ENCODE data around the gene DSCAML1.

The DSCAML1 gene, protein sequence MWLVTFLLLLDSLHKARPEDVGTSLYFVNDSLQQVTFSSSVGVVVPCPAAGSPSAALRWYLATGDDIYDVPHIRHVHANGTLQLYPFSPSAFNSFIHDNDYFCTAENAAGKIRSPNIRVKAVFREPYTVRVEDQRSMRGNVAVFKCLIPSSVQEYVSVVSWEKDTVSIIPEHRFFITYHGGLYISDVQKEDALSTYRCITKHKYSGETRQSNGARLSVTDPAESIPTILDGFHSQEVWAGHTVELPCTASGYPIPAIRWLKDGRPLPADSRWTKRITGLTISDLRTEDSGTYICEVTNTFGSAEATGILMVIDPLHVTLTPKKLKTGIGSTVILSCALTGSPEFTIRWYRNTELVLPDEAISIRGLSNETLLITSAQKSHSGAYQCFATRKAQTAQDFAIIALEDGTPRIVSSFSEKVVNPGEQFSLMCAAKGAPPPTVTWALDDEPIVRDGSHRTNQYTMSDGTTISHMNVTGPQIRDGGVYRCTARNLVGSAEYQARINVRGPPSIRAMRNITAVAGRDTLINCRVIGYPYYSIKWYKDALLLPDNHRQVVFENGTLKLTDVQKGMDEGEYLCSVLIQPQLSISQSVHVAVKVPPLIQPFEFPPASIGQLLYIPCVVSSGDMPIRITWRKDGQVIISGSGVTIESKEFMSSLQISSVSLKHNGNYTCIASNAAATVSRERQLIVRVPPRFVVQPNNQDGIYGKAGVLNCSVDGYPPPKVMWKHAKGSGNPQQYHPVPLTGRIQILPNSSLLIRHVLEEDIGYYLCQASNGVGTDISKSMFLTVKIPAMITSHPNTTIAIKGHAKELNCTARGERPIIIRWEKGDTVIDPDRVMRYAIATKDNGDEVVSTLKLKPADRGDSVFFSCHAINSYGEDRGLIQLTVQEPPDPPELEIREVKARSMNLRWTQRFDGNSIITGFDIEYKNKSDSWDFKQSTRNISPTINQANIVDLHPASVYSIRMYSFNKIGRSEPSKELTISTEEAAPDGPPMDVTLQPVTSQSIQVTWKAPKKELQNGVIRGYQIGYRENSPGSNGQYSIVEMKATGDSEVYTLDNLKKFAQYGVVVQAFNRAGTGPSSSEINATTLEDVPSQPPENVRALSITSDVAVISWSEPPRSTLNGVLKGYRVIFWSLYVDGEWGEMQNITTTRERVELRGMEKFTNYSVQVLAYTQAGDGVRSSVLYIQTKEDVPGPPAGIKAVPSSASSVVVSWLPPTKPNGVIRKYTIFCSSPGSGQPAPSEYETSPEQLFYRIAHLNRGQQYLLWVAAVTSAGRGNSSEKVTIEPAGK (N-terminal part only)

DNA sequence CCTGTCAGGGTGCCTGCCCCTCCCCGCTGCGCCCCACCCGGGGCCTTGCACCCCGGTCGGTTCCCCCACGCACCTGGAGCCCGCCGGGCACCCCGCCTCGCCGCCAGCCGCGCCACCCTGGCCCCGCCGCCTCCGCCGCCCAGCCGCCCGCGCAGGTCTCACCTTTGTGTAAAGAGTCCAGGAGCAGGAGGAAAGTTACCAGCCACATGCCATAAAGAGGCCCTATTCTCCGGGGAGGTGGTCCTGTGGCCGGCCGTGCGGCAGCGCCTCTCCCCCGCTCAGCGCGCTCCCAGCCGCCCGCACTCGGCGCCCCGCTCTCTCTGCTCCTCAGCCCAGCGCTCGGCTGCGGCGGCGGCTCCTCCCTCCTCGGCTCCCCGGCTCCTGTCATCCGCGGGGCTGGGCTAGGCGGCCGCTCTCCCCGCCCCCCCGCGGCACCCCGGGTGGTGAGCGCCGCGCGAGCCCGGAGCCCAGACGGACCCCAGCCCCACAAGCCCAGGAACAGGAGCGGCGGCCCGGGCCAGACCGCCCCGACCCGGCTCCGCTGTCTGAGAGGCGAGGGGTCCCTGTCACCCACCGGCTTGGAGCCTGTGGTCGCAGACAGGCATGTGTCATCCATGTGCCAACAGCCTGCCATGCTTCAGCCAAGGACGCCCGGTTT is at the start of gene DSCAML1:
Gene DSCAML1, minus strand, starts transcription at position 345 of the 658 bp plus-strand sequence. Its CDS starts 137 bp downstream, at position 208.
- Histone ChIP-seq H3K4me1 (ENCODE audit: control insufficient read depth, insufficient read depth, low read length) (peaks cover 13% of the 10 kb centered on the region), H3K9ac (ENCODE audit: low read depth, low read length) (no peak within 1 kb of the TSS), H3K27me3 (ENCODE audit: control insufficient read depth, insufficient read depth, low read length) (peaks cover 75% of the 10 kb centered on the region), H3K9me3 (ENCODE audit: control insufficient read depth, insufficient read depth, low read length) (no peaks in the 10 kb centered on the region), H3K36me3 (ENCODE audit: control insufficient read depth, insufficient read depth, low read length) (no peaks in the 10 kb centered on the region), H3K27ac (ENCODE audit: low read depth, low read length) (no peak within 1 kb of the TSS), H3K4me3 (ENCODE audit: low read depth, low read length) (peak within 1 kb of the TSS; percentile 63)

DNA sequence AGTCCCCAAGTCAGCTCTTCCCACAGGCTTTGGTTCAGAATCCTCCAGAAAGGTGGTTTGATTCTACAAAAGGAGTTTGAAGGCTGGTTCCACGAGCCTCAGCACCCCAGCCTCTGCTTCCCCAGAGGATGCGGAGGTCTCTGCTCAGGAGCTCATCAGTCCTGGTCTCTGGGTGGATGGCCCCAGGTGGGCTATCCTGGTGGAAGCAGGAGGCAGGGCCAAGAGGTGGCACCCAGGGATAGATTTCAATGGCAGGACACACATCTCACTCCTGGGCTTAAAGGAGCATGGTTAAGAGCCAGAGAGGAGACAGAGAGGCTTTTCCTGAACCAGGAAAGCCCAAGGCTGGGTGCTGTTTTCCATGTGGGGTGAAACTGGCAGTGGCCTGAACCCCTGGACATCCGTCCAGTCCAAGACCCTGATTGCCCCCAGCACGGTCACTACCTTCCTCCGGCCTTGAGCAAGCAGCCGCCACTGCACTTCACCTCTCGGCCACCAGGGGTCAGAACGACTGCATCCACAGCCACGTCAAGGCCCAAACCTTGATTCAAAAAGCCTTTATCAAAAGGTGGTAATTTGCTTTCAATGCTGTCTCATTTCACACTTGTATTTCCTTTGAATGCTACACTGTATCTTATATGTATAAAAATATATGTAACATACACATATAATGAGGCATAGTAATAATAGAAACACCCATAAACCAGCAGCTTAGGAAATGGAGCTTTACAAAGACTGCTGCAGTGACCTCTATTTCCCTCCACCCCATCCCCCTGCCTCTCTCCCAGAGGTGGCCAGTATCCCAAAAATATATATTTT is 46.9 kb upstream of the DSCAML1 start:
- Histone ChIP-seq H3K27ac (ENCODE audit: low read depth, low read length) (no peak overlapping the region), H3K4me1 (ENCODE audit: control insufficient read depth, insufficient read depth, low read length) (no peaks in the 10 kb centered on the region), H3K9ac (ENCODE audit: low read depth, low read length) (no peak overlapping the region), H3K36me3 (ENCODE audit: control insufficient read depth, insufficient read depth, low read length) (no peaks in the 10 kb centered on the region), H3K9me3 (ENCODE audit: control insufficient read depth, insufficient read depth, low read length) (no peaks in the 10 kb centered on the region), H3K4me3 (ENCODE audit: low read depth, low read length) (no peak overlapping the region), H3K27me3 (ENCODE audit: control insufficient read depth, insufficient read depth, low read length) (no peaks in the 10 kb centered on the region)

DNA sequence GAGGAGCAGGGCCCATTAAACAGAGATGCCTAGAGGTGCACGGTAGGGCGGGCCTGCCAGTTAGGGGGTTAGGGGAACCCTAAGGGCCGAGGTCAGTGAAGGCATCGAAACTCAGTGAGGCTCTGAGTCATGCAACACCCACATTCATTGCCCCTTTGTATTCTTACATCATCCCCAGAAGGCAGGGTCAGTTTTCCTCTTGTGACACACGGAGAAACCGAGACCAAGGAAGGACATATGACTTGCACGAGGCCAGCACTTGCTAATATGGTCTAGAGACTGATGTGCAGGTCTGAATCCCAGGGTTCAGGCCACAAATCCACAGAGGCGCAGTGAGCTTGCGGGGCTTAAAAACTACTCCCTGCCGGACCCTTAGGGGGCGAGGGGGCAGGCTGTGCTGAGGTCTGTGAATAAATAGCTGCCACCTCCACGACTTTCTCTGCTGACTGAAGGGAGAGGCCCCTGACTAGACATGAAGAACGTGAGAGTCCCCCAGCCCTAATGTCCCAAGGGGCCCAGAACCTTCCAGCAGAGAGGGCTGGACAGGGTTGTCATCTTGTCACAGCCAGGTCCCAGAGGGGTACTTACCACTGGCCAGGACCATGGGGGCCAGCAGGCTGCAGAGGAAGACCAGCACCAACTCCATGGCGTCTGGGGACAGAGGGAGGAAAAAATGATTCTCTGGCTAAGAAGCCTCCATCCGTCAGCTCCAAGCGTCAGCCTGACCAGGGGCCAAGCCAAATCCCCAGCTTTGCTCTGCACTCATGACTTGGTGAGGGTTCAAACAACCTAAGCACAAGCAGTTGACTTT is 45.3 kb upstream of the DSCAML1 start:
- Histone ChIP-seq H3K9ac (ENCODE audit: low read depth, low read length) (no peak overlapping the region), H3K9me3 (ENCODE audit: control insufficient read depth, insufficient read depth, low read length) (no peaks in the 10 kb centered on the region), H3K27me3 (ENCODE audit: control insufficient read depth, insufficient read depth, low read length) (no peaks in the 10 kb centered on the region), H3K27ac (ENCODE audit: low read depth, low read length) (no peak overlapping the region), H3K4me1 (ENCODE audit: control insufficient read depth, insufficient read depth, low read length) (no peaks in the 10 kb centered on the region), H3K4me3 (ENCODE audit: low read depth, low read length) (no peak overlapping the region), H3K36me3 (ENCODE audit: control insufficient read depth, insufficient read depth, low read length) (no peaks in the 10 kb centered on the region)

DNA sequence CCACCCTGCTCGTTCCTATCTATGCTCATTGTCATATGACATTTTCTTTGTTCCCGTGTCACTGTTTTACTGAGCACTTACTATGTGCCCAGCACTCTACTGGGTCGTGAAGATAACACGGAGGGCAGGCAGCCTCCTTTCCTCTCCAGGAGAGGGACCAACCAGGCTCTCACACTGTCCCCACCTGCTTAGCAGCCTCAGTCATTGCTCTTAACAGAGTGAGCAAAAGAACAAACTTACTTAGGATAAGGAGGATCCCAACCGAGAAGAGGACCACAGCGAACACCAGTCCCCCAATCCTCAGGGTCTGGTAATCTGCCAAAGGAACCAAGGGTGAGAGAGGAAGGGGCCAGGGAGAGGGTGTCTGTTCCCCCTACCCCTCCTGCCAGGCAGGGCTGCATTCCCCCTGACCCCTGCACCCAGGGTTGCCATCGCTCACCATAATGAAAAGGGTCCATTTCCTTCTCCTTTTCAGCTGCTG is 44.6 kb upstream of the DSCAML1 start:
- no peak overlapping the region for H3K27ac ChIP-seq (ENCODE audit: low read depth, low read length)
- no peaks in the 10 kb centered on the region for H3K27me3 ChIP-seq (ENCODE audit: control insufficient read depth, insufficient read depth, low read length)
- no peak overlapping the region for H3K9ac ChIP-seq (ENCODE audit: low read depth, low read length)
- H3K36me3 ChIP-seq (ENCODE audit: control insufficient read depth, insufficient read depth, low read length) = no peaks in the 10 kb centered on the region
- H3K9me3 ChIP-seq (ENCODE audit: control insufficient read depth, insufficient read depth, low read length) = no peaks in the 10 kb centered on the region
- no peaks in the 10 kb centered on the region for H3K4me1 ChIP-seq (ENCODE audit: control insufficient read depth, insufficient read depth, low read length)
- no peak overlapping the region for H3K4me3 ChIP-seq (ENCODE audit: low read depth, low read length)

DNA sequence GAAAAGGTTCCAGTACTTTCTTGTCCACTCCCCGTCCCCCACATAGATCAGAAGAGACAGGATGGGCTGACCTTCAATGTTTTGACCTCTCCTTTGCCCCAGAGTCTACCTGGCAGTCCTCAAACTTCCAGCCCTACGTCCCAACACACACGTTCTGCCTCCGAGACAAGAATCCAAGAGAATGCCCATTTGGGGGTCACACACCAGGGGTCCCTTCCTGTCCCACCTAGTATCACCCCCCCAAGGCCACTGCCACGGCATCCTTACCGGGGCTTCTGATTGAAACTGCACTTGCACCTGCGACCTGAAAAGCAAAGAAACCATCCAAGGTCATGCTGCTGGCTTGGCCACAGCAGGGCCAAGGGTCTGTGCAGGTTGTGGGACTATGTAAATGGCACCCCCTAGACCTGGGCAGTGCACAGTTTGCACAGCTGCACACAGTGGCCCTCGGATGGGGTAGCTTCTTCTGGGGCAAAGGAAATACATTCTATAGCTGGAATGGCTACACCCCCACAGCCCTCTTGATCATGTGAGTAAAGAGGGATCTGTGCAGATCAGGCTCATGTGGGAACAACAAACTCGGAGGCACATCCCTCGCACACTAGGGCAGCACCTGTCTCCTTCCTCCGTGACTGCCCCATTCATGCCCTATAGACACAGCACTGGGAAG is 44.0 kb upstream of the DSCAML1 start:
- Histone ChIP-seq H3K36me3 (ENCODE audit: control insufficient read depth, insufficient read depth, low read length) (no peaks in the 10 kb centered on the region), H3K27ac (ENCODE audit: low read depth, low read length) (no peak overlapping the region), H3K9me3 (ENCODE audit: control insufficient read depth, insufficient read depth, low read length) (no peaks in the 10 kb centered on the region), H3K4me1 (ENCODE audit: control insufficient read depth, insufficient read depth, low read length) (no peaks in the 10 kb centered on the region), H3K4me3 (ENCODE audit: low read depth, low read length) (no peak overlapping the region), H3K9ac (ENCODE audit: low read depth, low read length) (no peak overlapping the region), H3K27me3 (ENCODE audit: control insufficient read depth, insufficient read depth, low read length) (no peaks in the 10 kb centered on the region)

DNA sequence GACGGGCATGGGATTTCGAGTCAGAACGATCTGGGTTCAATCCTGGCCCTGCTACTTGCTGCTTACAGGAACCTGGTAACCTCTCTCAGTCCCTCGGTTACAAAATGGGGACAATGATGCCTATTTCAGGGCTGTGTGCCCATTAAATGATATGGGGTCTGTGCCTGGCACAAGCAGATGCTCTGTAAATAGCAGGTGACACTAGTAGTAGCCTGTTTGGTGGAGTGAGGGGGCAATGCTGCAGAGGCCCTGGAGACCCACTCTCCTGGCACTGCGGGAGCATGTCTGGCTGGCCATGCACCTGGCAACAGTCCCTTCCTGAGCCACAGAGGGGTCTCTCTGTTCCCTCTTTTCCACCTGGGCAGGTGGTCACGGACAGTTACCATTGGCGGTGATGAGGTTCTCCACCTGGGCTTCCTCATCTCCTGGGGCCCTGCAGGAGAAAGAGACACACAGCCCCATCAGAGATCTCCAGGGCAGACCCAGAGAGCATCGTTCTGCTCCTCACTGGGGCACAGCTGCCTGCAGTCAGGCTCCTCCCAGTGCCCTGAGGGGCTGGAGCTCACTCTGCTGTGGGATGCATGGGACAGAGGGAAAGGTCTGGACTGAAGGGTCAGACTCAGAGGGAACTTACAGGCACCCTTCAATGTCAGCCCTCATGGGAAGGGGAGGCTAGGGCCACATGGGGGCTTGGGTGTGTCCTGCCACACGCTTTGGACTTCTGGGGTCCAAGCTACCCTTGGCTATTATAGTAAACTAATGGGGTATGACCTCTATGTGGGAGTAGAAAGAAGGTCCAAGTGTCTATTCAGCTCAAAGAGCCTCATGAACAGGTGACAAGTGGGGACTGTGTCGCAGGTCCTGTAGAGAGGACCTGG is 43.2 kb upstream of the DSCAML1 start:
- Histone ChIP-seq H3K4me3 (ENCODE audit: low read depth, low read length) (no peak overlapping the region), H3K9me3 (ENCODE audit: control insufficient read depth, insufficient read depth, low read length) (no peaks in the 10 kb centered on the region), H3K27me3 (ENCODE audit: control insufficient read depth, insufficient read depth, low read length) (no peaks in the 10 kb centered on the region), H3K36me3 (ENCODE audit: control insufficient read depth, insufficient read depth, low read length) (no peaks in the 10 kb centered on the region), H3K9ac (ENCODE audit: low read depth, low read length) (no peak overlapping the region), H3K27ac (ENCODE audit: low read depth, low read length) (no peak overlapping the region), H3K4me1 (ENCODE audit: control insufficient read depth, insufficient read depth, low read length) (no peaks in the 10 kb centered on the region)

DNA sequence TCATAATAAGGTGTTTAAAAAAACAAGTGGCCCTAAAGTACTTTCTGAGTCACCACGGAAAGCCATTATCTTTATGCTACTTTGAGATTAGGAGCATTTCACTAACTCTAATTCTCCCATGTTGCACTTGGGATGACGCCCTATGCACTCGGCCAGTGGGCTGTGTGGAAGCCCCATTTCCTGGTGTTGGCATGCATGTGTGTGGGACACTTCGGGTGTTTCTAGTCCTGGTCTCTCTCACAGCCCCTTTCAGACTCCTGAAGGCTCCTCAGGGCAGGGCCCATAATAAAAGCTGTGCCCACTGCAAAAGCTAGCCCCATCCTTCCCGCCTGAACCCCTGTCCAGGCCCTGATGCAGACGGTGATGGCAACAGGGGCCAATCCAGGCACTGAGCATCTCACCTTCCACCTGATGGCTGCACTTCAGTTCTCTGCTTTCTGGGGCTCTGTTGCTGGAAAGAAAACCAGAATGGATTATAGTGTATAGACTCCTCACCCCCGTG is 42.4 kb upstream of the DSCAML1 start:
- Histone ChIP-seq H3K9ac (ENCODE audit: low read depth, low read length) (no peak overlapping the region), H3K36me3 (ENCODE audit: control insufficient read depth, insufficient read depth, low read length) (no peaks in the 10 kb centered on the region), H3K9me3 (ENCODE audit: control insufficient read depth, insufficient read depth, low read length) (no peaks in the 10 kb centered on the region), H3K27me3 (ENCODE audit: control insufficient read depth, insufficient read depth, low read length) (no peaks in the 10 kb centered on the region), H3K4me3 (ENCODE audit: low read depth, low read length) (no peak overlapping the region), H3K27ac (ENCODE audit: low read depth, low read length) (no peak overlapping the region), H3K4me1 (ENCODE audit: control insufficient read depth, insufficient read depth, low read length) (no peaks in the 10 kb centered on the region)

DNA sequence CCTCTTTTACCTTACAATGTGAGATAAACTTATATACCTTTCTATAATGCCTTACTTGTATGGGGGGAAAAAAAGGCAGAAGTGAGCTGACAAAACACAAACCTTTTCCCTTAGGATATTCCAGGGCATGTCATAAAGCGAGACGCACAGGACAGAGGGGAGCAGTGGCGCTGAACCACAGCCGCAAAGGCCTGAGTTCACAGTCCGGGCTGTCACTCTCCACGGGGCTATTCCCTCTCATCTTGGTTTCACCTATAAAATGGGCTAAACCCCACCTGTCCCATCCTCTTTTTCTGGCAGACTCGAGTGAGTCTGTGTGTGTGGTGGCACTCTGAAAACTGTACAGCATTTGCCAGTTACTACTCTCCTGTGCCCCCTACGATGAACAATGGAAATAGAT is 41.9 kb upstream of the DSCAML1 start:
- Histone ChIP-seq H3K4me1 (ENCODE audit: control insufficient read depth, insufficient read depth, low read length) (no peaks in the 10 kb centered on the region), H3K36me3 (ENCODE audit: control insufficient read depth, insufficient read depth, low read length) (no peaks in the 10 kb centered on the region)

More for the DNA sequence above, 41.9 kb upstream of the DSCAML1 start:
- Histone ChIP-seq H3K27ac (ENCODE audit: low read depth, low read length) (no peak overlapping the region), H3K4me3 (ENCODE audit: low read depth, low read length) (no peak overlapping the region), H3K27me3 (ENCODE audit: control insufficient read depth, insufficient read depth, low read length) (no peaks in the 10 kb centered on the region), H3K9ac (ENCODE audit: low read depth, low read length) (no peak overlapping the region), H3K9me3 (ENCODE audit: control insufficient read depth, insufficient read depth, low read length) (no peaks in the 10 kb centered on the region)

Data from HUES48 (cell line).